Activated CD8-positive, alpha-beta T cell treated with anti-CD3 and anti-CD28 coated beads for 36 hours (primary cell): ENCODE data around the gene PTPRN2. TPM values are rescaled to one million over a fixed set of nuclear protein-coding genes. Genes with fewer than 3 reads are reported as not detected.
"Not testable (repeated sequence)": the region's sequence is repeated elsewhere in the genome, so short reads cannot be mapped to it uniquely, and the experiment has no call there.

Source experiments
- ATAC-seq: fragments of 200-7000 bp; cut with Tn5 transposase; one replicate; pipeline ENCODE4 v1.10.0; 2021; ENCODE audit warnings: mild to moderate bottlenecking, moderate library complexity
- CTCF ChIA-PET: fragments of 350-600 bp; sonication (Branson Sonifier 250); formaldehyde crosslinking; loops from one replicate; lab custom pipeline; 2021; ENCODE audit warnings: antibody characterized with exemption; lab: Charles Lee
- POLR2A ChIA-PET: fragments of 350-600 bp; sonication (Branson Sonifier 250); formaldehyde crosslinking; loops from one replicate; lab custom pipeline; 2021; ENCODE audit warnings: antibody characterized with exemption; lab: Charles Lee
- DNase-seq: peaks from one replicate; pipeline ENCODE4 v3.0.0-alpha.2; 2020
- H3K27ac Mint-ChIP-seq: one replicate; pipeline ENCODE4 v1.8.0; 2021; ENCODE audit warnings: mild to moderate bottlenecking, mixed read lengths
- H3K27me3 Mint-ChIP-seq: one replicate; pipeline ENCODE4 v1.8.0; 2021; ENCODE audit warnings: mixed read lengths
- H3K36me3 Mint-ChIP-seq: one replicate; pipeline ENCODE4 v1.8.0; 2021; ENCODE audit warnings: low read depth, mixed read lengths
- H3K4me1 Mint-ChIP-seq: one replicate; pipeline ENCODE4 v1.8.0; 2021; ENCODE audit warnings: low read depth, mixed read lengths
- H3K4me3 Mint-ChIP-seq: one replicate; pipeline ENCODE4 v1.8.0; 2021; ENCODE audit warnings: mild to moderate bottlenecking, moderate library complexity, mixed read lengths
- H3K9me3 Mint-ChIP-seq: one replicate; pipeline ENCODE4 v1.8.0; 2021; ENCODE audit warnings: mixed read lengths
- intact Hi-C: fragments of 100-400 bp; cut with micrococcal nuclease; formaldehyde crosslinking; loops from one replicate; pipeline ENCODE4 v1.10.0; 2022
- total RNA-seq, 2 experiments: library from RNA; stranded (reverse); gene quantifications; one replicate each; pipeline ENCODE4 v1.2.3, GENCODE V29; 2021
- TF ChIP-seq, protein P1 (sequence below): fragments of 200-600 bp; IDR thresholded peaks from one replicate; pipeline ENCODE4 v1.8.0; 2022; ENCODE audit warnings: antibody characterized with exemption, mild to moderate bottlenecking

Gene PTPRN2
- total RNA-seq, 2 experiments from 2014 or later, result 0.49 to 0.65 TPM

GRCh38 chr7:157727964-157728615, 859.5 kb downstream of the PTPRN2 start:
- DNase-seq (no peak), ATAC-seq (no peak)
- no peaks in the 10 kb centered on the region for H3K9me3 Mint-ChIP-seq
- ChIA-PET POLR2A (no interaction called here), CTCF (no interaction called here)
- intact Hi-C loops, result no loop called here
- H3K36me3 Mint-ChIP-seq, result no peaks in the 10 kb centered on the region
- TF ChIP-seq, protein P1, sequence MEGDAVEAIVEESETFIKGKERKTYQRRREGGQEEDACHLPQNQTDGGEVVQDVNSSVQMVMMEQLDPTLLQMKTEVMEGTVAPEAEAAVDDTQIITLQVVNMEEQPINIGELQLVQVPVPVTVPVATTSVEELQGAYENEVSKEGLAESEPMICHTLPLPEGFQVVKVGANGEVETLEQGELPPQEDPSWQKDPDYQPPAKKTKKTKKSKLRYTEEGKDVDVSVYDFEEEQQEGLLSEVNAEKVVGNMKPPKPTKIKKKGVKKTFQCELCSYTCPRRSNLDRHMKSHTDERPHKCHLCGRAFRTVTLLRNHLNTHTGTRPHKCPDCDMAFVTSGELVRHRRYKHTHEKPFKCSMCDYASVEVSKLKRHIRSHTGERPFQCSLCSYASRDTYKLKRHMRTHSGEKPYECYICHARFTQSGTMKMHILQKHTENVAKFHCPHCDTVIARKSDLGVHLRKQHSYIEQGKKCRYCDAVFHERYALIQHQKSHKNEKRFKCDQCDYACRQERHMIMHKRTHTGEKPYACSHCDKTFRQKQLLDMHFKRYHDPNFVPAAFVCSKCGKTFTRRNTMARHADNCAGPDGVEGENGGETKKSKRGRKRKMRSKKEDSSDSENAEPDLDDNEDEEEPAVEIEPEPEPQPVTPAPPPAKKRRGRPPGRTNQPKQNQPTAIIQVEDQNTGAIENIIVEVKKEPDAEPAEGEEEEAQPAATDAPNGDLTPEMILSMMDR, result no peak
- H3K4me3 Mint-ChIP-seq, result no peak overlapping the region
- H3K27ac Mint-ChIP-seq, result no peak overlapping the region
- no peaks in the 10 kb centered on the region for H3K4me1 Mint-ChIP-seq
- H3K27me3 Mint-ChIP-seq, result peaks cover 5% of the 10 kb centered on the region

- ChIA-PET POLR2A (no interaction called here), CTCF (no interaction called here)
- no peak overlapping the region for H3K27ac Mint-ChIP-seq
- TF ChIP-seq, protein P1, result no peak
- DNase-seq (no peak), ATAC-seq (no peak)
- no peak overlapping the region for H3K4me3 Mint-ChIP-seq
- H3K9me3 Mint-ChIP-seq, result no peaks in the 10 kb centered on the region
- peaks cover 5% of the 10 kb centered on the region for H3K27me3 Mint-ChIP-seq
- H3K36me3 Mint-ChIP-seq, result no peaks in the 10 kb centered on the region
- intact Hi-C loops, result no loop called here
- H3K4me1 Mint-ChIP-seq, result no peaks in the 10 kb centered on the region
Measured at GRCh38 chr7:157726764-157727163, 860.9 kb downstream of the PTPRN2 start.

DNA sequence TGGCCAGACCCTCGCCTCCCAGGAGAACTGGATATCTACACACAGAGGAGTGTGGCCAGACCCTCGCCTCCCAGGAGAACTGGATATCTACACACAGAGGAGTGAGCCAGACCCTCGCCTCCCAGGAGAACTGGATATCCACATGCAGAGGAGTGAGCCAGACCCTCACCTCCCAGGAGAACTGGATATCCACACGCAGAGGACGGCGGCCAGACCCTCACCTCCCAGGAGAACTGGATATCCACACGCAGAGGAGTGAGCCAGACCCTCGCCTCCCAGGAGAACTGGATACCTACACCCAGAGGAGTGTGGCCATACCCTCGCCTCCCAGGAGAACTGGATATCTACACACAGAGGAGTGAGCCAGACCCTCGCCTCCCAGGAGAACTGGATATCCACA, 862.3 kb downstream of the PTPRN2 start:
- H3K36me3 Mint-ChIP-seq, CTCF ChIA-PET, DNase-seq, H3K9me3 Mint-ChIP-seq, H3K4me1 Mint-ChIP-seq, intact Hi-C loops, H3K27ac Mint-ChIP-seq, H3K27me3 Mint-ChIP-seq, ATAC-seq, POLR2A ChIA-PET, H3K4me3 Mint-ChIP-seq: not testable (repeated sequence)

DNA sequence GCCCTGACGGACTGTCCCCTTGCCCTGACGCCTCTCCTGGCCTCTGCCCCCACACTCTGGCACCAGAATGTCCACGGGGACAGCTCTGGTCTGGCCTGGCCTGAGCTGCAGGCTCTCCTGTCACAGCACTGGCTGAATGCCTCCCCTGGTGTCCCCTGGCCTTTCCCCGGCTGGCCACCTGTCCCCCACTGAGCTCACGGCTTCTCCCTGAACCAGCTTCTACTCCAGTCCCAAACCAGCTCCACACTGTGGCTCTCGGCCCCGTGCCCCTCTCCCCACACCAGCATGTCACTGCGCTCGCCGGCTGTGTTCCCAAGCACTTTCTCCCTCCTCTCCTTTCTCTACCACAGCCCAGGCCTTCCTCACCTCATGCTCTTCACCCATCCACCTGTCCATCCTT, 864.4 kb downstream of the PTPRN2 start:
- CTCF ChIA-PET, result no interaction called here
- intact Hi-C loops, result no loop called here
- H3K36me3 Mint-ChIP-seq, result no peaks in the 10 kb centered on the region

GRCh38 chr7:157722137-157723060, 865.2 kb downstream of the PTPRN2 start:
- H3K9me3 Mint-ChIP-seq, result no peaks in the 10 kb centered on the region
- ATAC-seq, result no peak
- H3K27me3 Mint-ChIP-seq, result peaks cover 5% of the 10 kb centered on the region
- H3K36me3 Mint-ChIP-seq, result no peaks in the 10 kb centered on the region
- TF ChIP-seq, protein P1, result no peak
- no peak for DNase-seq
- ChIA-PET CTCF (no interaction called here), POLR2A (no interaction called here)
- H3K4me3 Mint-ChIP-seq, result no peak overlapping the region
- no peak overlapping the region for H3K27ac Mint-ChIP-seq
- intact Hi-C loops, result no loop called here
- H3K4me1 Mint-ChIP-seq, result no peaks in the 10 kb centered on the region

More for the DNA sequence above, 864.4 kb downstream of the PTPRN2 start:
- POLR2A ChIA-PET, result interaction anchor here (0.6 kb wide), 1 partner anchor 84 kb away, joined by 3 read pairs; no protein-coding TSS in a partner anchor
- Mint-ChIP-seq H3K9me3 (no peaks in the 10 kb centered on the region), H3K4me3 (no peak overlapping the region), H3K27me3 (peaks cover 5% of the 10 kb centered on the region), H3K4me1 (no peaks in the 10 kb centered on the region), H3K27ac (no peak overlapping the region)
- no peak for DNase-seq
- no peak for ATAC-seq
- TF ChIP-seq, protein P1, result no peak
